DMS114 treated with DMSO at 0.1 percent for 48 hours (cell line): Measurements from ENCODE around the gene DUSP3.

Source experiments
- DNase-seq: peaks from one replicate; lab custom pipeline; 2025; ENCODE audit not compliant: unreplicated experiment; lab: John Stamatoyannopoulos, UW

DUSP3 gene

DNA sequence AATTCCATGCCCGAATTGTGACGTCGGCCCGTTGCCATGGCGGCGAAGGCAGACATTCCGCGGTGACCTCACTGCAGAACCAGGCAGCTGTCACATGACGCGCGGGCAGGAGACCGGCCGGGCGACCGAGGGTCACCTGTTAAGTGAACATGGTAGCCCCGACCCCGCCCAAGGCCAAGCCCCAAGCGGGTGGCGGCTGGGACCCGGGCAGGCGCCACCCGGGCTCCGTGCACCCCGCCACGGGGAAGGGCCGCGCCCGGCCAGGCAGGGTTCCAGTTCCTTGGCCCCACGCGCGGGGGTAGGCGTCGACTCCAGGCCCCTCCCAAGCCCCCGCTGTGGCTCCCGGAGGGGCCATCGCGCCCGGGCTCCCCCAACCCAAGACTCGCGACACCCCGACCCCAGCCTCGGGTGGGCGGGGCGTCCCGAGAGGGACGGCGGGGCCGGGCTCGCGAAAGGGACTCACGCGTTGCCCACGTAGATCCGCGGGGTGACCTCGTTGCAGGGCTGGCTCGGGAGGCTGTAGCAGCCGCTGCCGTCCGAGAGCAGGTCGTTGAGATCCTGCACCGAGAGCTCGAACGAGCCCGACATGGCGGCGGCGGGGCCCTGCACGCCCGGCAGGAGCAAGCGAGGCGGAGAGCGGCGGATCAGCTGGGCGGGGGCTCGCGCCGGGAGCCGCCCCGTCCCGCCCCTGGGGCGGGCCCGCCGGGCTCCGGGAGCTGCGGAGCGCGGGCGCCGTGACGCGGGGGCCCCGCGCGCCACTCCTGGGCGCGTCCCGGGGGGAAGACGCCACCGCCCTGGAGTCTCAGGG is at the start of gene DUSP3:
TSS of gene DUSP3 (minus strand) at position 641 of the 808 bp plus-strand sequence. CDS start at position 588, 53 bp downstream.
- DNase-seq, result peak; percentile 63

GRCh38 chr17:43827596-43827995 is 48.8 kb upstream of the DUSP3 start:
- DNase-seq, result no peak

- no peak for DNase-seq
Observed at GRCh38 chr17:43826206-43826605, 47.4 kb upstream of the DUSP3 start.

DNA sequence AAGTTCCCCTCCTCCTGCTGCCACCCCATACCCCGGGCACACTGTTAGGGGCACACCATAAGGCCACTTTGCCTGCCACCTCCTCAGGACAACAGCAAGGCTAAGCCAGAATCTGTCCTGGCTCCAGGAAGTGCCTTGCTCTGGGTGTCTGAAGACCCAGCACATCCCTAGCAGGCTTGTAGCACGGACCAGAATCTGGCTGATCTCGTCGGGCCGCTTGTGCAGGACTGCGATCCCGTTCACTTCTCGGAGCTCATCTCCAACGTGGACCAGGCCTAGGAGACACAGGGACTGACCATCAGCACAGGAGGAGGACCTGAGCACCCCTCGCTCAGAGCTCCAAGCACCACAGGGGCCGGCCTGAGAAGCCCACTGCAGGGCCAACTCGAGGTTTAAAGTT is 46.8 kb upstream of the DUSP3 start:
- DNase-seq, result no peak

GRCh38 chr17:43823350-43824084 is 44.7 kb upstream of the DUSP3 start:
- no peak for DNase-seq

GRCh38 chr17:43822570-43823190 is 43.9 kb upstream of the DUSP3 start:
- DNase-seq, result no peak

DNA sequence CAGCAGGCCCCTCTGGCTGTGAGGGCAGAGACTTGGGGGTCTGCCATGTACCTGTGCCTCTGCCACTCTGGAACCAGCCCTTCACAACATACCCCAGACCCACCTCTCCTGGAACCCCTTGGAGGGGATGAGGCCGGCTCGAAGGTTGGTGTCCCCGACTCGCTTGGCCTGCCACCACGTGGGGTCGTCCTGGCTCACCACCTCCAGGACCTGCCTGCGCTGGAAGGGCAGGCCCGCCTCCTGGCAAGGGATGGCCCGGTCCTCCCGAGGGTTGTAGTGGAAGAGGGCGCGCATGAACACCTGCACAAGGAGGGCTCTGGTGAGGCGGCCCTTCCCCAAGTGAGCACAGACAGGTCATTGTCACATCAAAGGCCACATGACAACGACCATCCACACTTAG is 42.0 kb upstream of the DUSP3 start:
- DNase-seq, result no peak

GRCh38 chr17:43818966-43819365 is 40.2 kb upstream of the DUSP3 start:
- DNase-seq, result no peak

DNA sequence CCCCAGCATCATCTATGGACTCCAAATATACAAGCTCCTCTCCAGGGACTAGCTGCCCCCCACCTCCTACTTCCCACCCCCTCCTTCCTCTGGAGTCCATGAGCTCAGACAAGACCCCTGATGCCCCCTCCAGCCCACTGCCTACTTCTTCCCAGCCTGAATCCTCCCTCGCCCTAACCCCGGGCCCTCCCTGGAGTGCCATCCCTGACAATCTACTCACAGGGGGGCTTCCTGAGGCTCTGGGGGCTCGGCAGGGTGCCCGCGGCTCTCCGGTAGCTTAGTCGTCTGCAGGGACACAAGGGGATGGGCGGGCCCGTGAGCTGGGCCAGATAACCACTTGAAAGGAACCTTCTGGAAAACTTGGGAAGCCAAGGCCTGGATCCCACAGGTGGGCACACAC is 39.0 kb upstream of the DUSP3 start:
- DNase-seq, result no peak

- no peak for DNase-seq
Observed at GRCh38 chr17:43816336-43817320, 37.9 kb upstream of the DUSP3 start.

DNA sequence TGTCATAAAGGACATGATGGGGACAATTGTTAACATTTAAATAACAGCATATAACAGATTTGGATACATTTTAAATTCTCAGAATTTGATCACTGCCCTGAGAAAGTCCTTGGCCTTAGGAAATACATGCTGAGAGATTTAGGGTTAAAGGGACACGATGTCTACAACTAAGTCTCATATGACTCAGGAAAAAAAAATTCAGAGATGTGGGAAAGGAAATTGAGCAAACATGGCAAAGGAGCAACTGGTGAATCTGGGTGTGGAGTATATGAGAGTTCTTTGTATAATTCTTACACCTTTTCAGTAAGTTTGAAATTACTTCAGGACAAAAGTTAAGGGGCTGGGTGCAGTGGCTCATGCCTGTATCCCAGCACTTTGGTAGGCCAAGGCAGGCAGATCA is 35.9 kb upstream of the DUSP3 start:
- no peak for DNase-seq

GRCh38 chr17:43814026-43814425 is 35.2 kb upstream of the DUSP3 start:
- no peak for DNase-seq

- no peak for DNase-seq
Observed at GRCh38 chr17:43813386-43813785, 34.6 kb upstream of the DUSP3 start.

DNA sequence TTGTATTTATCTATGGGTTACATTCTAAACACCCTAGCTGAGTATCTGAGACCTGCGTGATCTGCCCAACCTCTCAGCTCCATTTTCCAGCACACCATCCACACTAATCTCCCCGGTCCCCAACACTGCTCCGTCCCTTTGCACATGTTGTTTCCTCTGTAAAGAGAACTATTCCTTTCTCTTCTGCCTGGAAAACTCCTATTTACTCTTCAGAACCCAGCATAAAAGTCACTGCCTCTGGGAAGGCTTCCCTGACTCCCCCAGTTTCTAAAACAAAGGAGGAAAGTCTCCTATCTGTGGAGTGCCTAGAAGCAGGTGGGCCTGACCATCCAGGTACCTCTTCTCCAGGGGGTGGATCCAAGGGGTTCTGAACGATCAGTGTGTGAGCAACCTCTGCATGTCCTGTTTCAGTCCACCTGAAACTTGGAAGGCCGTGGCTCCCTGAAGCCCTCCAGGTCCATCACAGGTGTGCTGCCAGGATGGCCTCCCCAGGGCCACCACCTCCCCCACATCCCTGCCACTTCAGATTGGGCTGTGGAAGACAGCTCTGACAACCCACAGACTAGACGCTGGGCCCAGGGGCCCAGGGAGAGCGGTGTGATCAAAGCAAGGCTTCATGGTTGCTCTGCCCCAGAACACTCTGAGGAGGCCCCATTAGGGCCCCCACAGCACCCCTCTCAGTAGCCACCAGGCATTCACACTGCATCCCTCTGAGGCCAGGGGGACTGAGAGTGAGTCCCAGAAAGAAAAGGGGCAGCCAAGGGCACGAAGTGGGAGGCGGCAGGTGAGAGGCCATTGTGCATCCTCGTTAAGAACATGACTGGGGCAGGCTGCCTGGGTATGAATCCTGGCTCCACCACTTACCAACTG is 33.9 kb upstream of the DUSP3 start:
- no peak for DNase-seq

DNA sequence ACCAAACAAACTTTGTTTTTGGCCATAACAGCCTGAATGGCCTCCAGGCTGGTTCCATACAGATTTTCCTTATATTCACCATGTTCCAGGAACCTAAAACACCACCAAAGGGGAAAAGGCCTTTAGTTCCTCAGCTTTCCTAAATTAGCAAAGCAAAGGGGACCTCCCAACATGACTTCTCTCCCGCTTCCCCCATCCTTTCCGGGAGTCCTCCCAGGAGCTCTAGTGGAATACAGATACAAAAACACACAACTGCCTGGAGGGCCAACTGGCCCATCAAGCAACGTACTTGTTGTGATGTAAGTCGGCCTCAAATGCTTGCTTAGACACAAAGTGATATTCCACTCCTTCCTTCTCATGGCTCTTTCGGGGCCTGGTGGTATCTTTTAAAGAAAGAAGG is 32.0 kb upstream of the DUSP3 start:
- DNase-seq, result no peak

- no peak for DNase-seq
Observed at GRCh38 chr17:43810226-43810715, 31.5 kb upstream of the DUSP3 start.

DNA sequence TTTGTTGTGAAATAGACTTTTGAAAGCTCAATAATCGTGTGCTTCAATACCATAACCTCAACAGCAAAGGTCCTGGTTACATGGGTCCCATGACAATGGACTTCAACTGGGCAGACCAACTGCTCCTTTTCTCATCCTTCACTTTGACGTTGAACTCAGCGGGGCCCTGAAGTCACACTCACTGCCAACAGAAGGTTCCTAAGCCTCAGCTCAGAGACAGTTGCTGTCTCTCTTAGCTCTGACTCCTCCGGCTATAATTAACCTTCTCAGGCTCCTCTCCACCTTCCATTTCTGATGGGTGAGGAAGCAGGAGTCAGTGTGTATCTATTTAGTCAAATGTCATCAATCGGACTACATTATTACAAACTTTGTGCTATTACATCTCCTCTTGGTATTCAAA is 30.3 kb upstream of the DUSP3 start:
- no peak for DNase-seq

- no peak for DNase-seq
Observed at GRCh38 chr17:43808076-43808475, 29.3 kb upstream of the DUSP3 start.

GRCh38 chr17:43805117-43805516 is 26.3 kb upstream of the DUSP3 start:
- DNase-seq, result no peak

- DNase-seq, result no peak
Observed at GRCh38 chr17:43803758-43804157, 25.0 kb upstream of the DUSP3 start.
